Measurements from ENCODE around the gene SOWAHA. TPM values are rescaled to one million over a fixed set of nuclear protein-coding genes. Genes with fewer than 3 reads are reported as not detected.

Gene SOWAHA
- total and polyA plus RNA-seq, 2 experiments from 2014 or later: not detected

DNA sequence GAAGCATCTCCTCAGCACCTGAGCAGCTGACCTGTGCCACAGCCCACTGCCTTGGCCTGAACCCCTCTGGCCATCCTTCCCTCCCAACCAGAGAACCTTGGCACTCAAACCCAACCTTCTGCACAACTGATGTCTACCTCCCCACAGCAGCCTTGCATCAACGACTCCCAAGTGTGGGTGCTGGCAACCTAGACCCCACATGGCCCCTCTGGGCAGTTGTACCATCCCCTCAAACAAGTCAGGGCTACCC lies 46.4 kb upstream of the SOWAHA start:
- DNase-seq (ENCODE audit: low read depth in 1 of 2, low spot score in 1 of 2): no peak
- TF ChIP-seq, protein P1, sequence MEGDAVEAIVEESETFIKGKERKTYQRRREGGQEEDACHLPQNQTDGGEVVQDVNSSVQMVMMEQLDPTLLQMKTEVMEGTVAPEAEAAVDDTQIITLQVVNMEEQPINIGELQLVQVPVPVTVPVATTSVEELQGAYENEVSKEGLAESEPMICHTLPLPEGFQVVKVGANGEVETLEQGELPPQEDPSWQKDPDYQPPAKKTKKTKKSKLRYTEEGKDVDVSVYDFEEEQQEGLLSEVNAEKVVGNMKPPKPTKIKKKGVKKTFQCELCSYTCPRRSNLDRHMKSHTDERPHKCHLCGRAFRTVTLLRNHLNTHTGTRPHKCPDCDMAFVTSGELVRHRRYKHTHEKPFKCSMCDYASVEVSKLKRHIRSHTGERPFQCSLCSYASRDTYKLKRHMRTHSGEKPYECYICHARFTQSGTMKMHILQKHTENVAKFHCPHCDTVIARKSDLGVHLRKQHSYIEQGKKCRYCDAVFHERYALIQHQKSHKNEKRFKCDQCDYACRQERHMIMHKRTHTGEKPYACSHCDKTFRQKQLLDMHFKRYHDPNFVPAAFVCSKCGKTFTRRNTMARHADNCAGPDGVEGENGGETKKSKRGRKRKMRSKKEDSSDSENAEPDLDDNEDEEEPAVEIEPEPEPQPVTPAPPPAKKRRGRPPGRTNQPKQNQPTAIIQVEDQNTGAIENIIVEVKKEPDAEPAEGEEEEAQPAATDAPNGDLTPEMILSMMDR (IDR thresholded peaks at IDR 0.05; ENCODE audit: low read depth, low read length): no peak

DNA sequence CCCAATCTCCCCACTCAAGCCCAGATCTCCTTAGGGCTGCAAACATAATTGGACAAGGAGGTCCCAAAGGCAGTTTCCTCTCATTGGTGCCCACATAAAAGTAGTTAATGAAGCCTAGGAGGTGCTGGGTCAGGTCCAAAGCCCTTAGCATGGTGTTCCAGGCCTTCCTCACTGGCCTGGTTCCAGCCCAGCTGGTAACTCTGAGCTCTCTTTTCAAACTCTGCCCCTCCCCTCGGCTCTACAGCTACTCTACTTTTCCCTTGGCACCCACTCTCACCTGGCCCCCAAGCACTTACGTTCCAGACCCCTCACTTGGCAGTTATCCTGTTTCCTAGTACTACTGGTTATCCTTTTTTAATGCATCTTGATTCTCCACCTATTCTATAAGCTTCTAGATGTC lies 46.0 kb upstream of the SOWAHA start:
- TF ChIP-seq, protein P1 (IDR thresholded peaks at IDR 0.05; ENCODE audit: low read depth, low read length): no peak
- peaks cover 5% of the 10 kb centered on the region for H3K4me1 ChIP-seq (ENCODE audit: low read depth)
- DNase-seq (ENCODE audit: low read depth in 1 of 2, low spot score in 1 of 2): peak in 1 of 2 donors; percentile 20
- H3K27ac ChIP-seq: no peak overlapping the region
- no peaks in the 10 kb centered on the region for H3K9me3 ChIP-seq (ENCODE audit: low read depth)
- no peak overlapping the region for H3K4me3 ChIP-seq
- no peaks in the 10 kb centered on the region for H3K27me3 ChIP-seq
- H3K36me3 ChIP-seq: peaks cover 4% of the 10 kb centered on the region

More for the DNA sequence above, 46.4 kb upstream of the SOWAHA start:
- H3K36me3 ChIP-seq: peaks cover 4% of the 10 kb centered on the region
- no peaks in the 10 kb centered on the region for H3K9me3 ChIP-seq (ENCODE audit: low read depth)
- H3K4me1 ChIP-seq (ENCODE audit: low read depth): peaks cover 5% of the 10 kb centered on the region
- H3K4me3 ChIP-seq: no peak overlapping the region
- H3K27me3 ChIP-seq: no peaks in the 10 kb centered on the region
- no peak overlapping the region for H3K27ac ChIP-seq

DNA sequence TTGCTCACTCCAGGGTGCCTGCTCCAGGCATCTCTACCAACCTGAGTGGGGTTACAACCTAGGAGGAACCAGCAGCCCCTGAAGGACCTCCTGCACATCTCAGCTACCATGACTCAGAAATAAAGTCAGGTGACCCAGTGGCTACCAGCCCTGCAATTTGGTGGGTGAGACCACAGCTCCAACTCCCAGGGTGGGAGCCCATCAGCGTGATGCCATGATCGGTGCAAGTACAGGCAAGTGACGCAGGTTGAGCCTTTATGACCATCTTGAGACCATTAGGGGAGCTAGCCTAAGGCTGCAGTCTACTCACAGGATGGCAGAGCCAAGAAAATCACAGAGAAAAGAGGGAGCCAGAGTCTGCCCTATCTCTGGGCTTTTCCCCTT lies 44.6 kb upstream of the SOWAHA start:
- Histone ChIP-seq H3K27ac (no peak overlapping the region), H3K27me3 (no peaks in the 10 kb centered on the region), H3K9me3 (ENCODE audit: low read depth) (no peaks in the 10 kb centered on the region), H3K36me3 (no peaks in the 10 kb centered on the region), H3K4me3 (no peak overlapping the region), H3K4me1 (ENCODE audit: low read depth) (peaks cover 5% of the 10 kb centered on the region)
- DNase-seq (ENCODE audit: low read depth in 1 of 2, low spot score in 1 of 2): no peak
- TF ChIP-seq, protein P1 (IDR thresholded peaks at IDR 0.05; ENCODE audit: low read depth, low read length): no peak

DNA sequence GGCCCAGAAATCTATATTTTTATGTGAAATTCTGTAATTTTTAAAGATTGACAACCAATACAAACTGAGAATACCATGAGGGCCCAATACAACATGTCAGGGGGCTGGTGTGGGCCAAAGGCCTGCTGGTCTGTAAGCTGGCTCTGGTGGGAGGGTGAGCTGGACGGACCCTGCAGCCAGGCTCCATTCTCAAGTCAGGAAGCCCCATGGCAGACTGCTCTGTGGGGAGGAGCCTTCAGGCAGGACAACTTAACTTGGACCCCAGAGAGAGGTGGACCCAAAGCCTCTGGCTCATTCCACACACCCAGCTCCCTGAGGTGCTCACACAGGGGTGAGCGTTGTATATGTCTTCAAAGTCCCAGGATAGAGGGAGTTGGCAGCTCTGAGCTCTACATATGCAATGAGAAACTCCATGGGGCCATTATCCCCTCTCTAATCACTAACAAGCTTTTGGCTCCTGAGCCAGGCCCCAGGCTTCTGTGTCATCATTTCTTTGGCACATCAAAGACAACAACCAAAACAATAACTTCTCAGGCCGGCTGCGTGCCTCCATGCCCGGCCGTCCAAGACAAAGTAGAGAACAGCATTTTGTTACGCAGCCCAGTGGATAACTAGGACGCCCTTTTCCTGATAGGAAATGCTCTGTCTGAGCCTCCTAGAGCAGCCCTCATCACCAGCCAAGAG lies 42.5 kb upstream of the SOWAHA start:
- no peak for DNase-seq (ENCODE audit: low read depth in 1 of 2, low spot score in 1 of 2)
- H3K9me3 ChIP-seq (ENCODE audit: low read depth): no peaks in the 10 kb centered on the region
- no peaks in the 10 kb centered on the region for H3K27me3 ChIP-seq
- peaks cover 5% of the 10 kb centered on the region for H3K4me1 ChIP-seq (ENCODE audit: low read depth)
- TF ChIP-seq, protein P1 (IDR thresholded peaks at IDR 0.05; ENCODE audit: low read depth, low read length): no peak
- H3K4me3 ChIP-seq: no peak overlapping the region
- H3K27ac ChIP-seq: peak overlapping the region; percentile 93
- no peaks in the 10 kb centered on the region for H3K36me3 ChIP-seq

DNA sequence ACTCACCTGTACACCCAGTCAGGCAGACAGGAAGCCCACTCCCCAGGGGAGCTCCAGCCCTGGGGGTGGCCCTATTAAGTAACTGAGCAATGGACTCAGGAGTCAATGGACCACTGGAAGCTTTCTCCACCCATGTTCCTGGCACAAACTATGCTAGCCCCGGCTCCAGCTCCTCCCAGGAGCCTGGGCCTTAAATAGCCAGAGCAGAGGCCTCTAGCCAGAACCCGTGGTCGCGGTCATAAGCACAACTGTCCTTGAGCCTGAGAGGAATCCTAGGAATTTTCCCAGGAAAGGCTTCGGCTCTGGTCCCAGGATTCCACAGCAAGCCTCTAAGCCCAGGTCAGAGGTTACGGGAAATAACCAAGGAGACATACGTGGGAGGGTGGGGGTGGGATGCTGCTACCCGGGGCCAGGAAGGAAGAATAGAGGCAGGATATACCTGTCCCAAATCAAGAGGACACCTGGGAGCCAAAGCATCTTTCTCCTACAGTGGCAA lies 41.6 kb upstream of the SOWAHA start:
- Histone ChIP-seq H3K27ac (peak overlapping the region; percentile 93), H3K36me3 (no peaks in the 10 kb centered on the region), H3K4me1 (ENCODE audit: low read depth) (peaks cover 13% of the 10 kb centered on the region), H3K27me3 (no peaks in the 10 kb centered on the region), H3K4me3 (no peak overlapping the region), H3K9me3 (ENCODE audit: low read depth) (no peaks in the 10 kb centered on the region)
- TF ChIP-seq, protein P1 (IDR thresholded peaks at IDR 0.05; ENCODE audit: low read depth, low read length): no peak
- peak; percentile 73 to 86 for DNase-seq (ENCODE audit: low read depth in 1 of 2, low spot score in 1 of 2)
